HepG2 (cell line): Measurements from ENCODE around the gene SLC9A8. TPM values are rescaled to one million over a fixed set of nuclear protein-coding genes. Genes with fewer than 3 reads are reported as not detected.

Source experiments
- HOXA7 ChIP-seq: sonication (generic); formaldehyde crosslinking; IDR thresholded peaks from 2 replicates; pipeline ENCODE4 v1.8.1; 2022; ENCODE audit warnings: mild to moderate bottlenecking, missing genetic modification reagents, moderate library complexity
- ZBTB33 ChIP-seq: sonication (generic); formaldehyde crosslinking; IDR thresholded peaks from 2 replicates; pipeline ENCODE4 v1.4.0; 2020; ENCODE audit warnings: missing genetic modification reagents
- ZBTB38 ChIP-seq: sonication (generic); formaldehyde crosslinking; IDR thresholded peaks from 2 replicates; pipeline ENCODE4 v1.5.1; 2020; ENCODE audit warnings: mild to moderate bottlenecking, missing genetic modification reagents
- ZBTB4 ChIP-seq: sonication (generic); formaldehyde crosslinking; IDR thresholded peaks from 2 replicates; pipeline ENCODE4 v1.4.0; 2020; ENCODE audit warnings: missing genetic modification reagents, mild to moderate bottlenecking, borderline replicate concordance
- ZNF280B ChIP-seq: sonication (generic); formaldehyde crosslinking; IDR thresholded peaks from 2 replicates; pipeline ENCODE4 v1.5.0; 2020; ENCODE audit warnings: missing genetic modification reagents, mild to moderate bottlenecking, borderline replicate concordance
- ZNF350 ChIP-seq: sonication (generic); formaldehyde crosslinking; IDR thresholded peaks from 2 replicates; pipeline ENCODE4 v1.4.0; 2020; ENCODE audit warnings: mild to moderate bottlenecking, low read depth, missing genetic modification reagents, borderline replicate concordance
- ZNF572 ChIP-seq: sonication (generic); formaldehyde crosslinking; IDR thresholded peaks from 2 replicates; pipeline ENCODE4 v1.5.1; 2020; ENCODE audit warnings: mild to moderate bottlenecking, missing genetic modification reagents
- polyA plus RNA-seq, 8 experiments: library from polyadenylated mRNA; depleted of rRNA in 3 of 8; stranded (reverse) in 7 of 8; unstranded in 1 of 8; fragments of >200 nt; fragmentation: Illumina TruSeq in 4 of 8; extraction: Trizol in 4 of 8; gene quantifications; 2 replicates each; pipeline versions ENCODE4 v1.2.1 to v1.2.3, GENCODE V29; 2011 to 2016; ENCODE audit warnings: low read depth in 4 of 8, missing spikeins in 1 of 8, mixed read lengths in 1 of 8; ENCODE audit not compliant: insufficient read depth in 1 of 8
- total RNA-seq, 5 experiments: library from RNA; depleted of rRNA; stranded (reverse); fragments of >200 nt; fragmentation: Illumina TruSeq; extraction: Trizol; gene quantifications; 2 replicates each; pipeline ENCODE4 v1.2.3, GENCODE V29; 2016; ENCODE audit warnings: low read depth in 1 of 5

Gene SLC9A8
- total and polyA plus RNA-seq, 2 of the 13 experiments (the other 11 are each of a cell fraction or from before 2014, with no cell fraction given): 4.1 to 7.4 TPM

GRCh38 chr20:49905415-49906091 lies 92.9 kb downstream of the SLC9A8 start (continued):
- TF ChIP-seq ZNF350 (CRISPR knock-in tag): 0 out of 2 replicates have a peak, but pooled peaks have one; percentile 23
- 0 out of 2 replicates have a peak, but pooled peaks have one; percentile 67 for TF ChIP-seq ZNF572 (CRISPR knock-in tag)
- TF ChIP-seq ZBTB4 (CRISPR knock-in tag): peak; percentile 94; the same call in 1 of the 2 replicates
- TF ChIP-seq ZNF280B (CRISPR knock-in tag): 0 out of 2 replicates have a peak, but pooled peaks have one; percentile 20
- peak; percentile 93 for TF ChIP-seq ZBTB38
- 0 out of 2 replicates have a peak, but pooled peaks have one; percentile 12 for TF ChIP-seq HOXA7 (CRISPR knock-in tag)
- peak; percentile 79 for TF ChIP-seq ZBTB33
